ENCODE results near the gene IGF1R. TPM values are rescaled to one million over a fixed set of nuclear protein-coding genes. Genes with fewer than 3 reads are reported as not detected.
"Not testable (repeated sequence)": the region's sequence is repeated elsewhere in the genome, so short reads cannot be mapped to it uniquely, and the experiment has no call there.

The IGF1R gene
- total RNA-seq, 4 donors from 2014 or later = 49.4 to 239 (median 109) TPM

GRCh38 chr15:98998279-98998678 lies 349.9 kb downstream of the IGF1R start:
- Histone ChIP-seq H3K36me3 (no peaks in the 10 kb centered on the region), H3K4me3 (no peak overlapping the region), H3K27me3 (no peaks in the 10 kb centered on the region), H3K4me1 (no peaks in the 10 kb centered on the region), H3K27ac (no peak overlapping the region), H3K9me3 (no peaks in the 10 kb centered on the region)
- in situ Hi-C loops (cut with MboI; ENCODE audit: low pct_ligation_motif_present in 1 of 4, low pct_unique_long_range_greater_than_20kb in 1 of 4, low sequenced_read_pairs in 3 of 4) (no loop called here), intact Hi-C loops (cut with DNase I; ENCODE audit: low total_unique reads) (no loop called here)
- TF ChIP-seq, protein P1, sequence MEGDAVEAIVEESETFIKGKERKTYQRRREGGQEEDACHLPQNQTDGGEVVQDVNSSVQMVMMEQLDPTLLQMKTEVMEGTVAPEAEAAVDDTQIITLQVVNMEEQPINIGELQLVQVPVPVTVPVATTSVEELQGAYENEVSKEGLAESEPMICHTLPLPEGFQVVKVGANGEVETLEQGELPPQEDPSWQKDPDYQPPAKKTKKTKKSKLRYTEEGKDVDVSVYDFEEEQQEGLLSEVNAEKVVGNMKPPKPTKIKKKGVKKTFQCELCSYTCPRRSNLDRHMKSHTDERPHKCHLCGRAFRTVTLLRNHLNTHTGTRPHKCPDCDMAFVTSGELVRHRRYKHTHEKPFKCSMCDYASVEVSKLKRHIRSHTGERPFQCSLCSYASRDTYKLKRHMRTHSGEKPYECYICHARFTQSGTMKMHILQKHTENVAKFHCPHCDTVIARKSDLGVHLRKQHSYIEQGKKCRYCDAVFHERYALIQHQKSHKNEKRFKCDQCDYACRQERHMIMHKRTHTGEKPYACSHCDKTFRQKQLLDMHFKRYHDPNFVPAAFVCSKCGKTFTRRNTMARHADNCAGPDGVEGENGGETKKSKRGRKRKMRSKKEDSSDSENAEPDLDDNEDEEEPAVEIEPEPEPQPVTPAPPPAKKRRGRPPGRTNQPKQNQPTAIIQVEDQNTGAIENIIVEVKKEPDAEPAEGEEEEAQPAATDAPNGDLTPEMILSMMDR (IDR thresholded peaks at IDR 0.05) = no peak
- TF ChIP-seq POLR2AphosphoS5 (IDR thresholded peaks at IDR 0.05) (no peak), EP300 (IDR thresholded peaks at IDR 0.05; ENCODE audit: low read depth) (no peak), POLR2A (IDR thresholded peaks at IDR 0.05) (no peak)
- WGBS, 2 donors (ENCODE audit: low coverage in 1 of 2) = 67 to 80% methylated on average over 2 to 3 of the region's 3 CpGs
- DNase-seq = no peak

- TF ChIP-seq POLR2A (IDR thresholded peaks at IDR 0.05) (no peak), POLR2AphosphoS5 (IDR thresholded peaks at IDR 0.05) (no peak), EP300 (IDR thresholded peaks at IDR 0.05; ENCODE audit: low read depth) (no peak)
- TF ChIP-seq, protein P1 (IDR thresholded peaks at IDR 0.05) = no peak
- Histone ChIP-seq H3K4me1 (no peaks in the 10 kb centered on the region), H3K36me3 (no peaks in the 10 kb centered on the region), H3K4me3 (no peak overlapping the region), H3K27me3 (no peaks in the 10 kb centered on the region), H3K27ac (no peak overlapping the region), H3K9me3 (no peaks in the 10 kb centered on the region)
- intact Hi-C loops (cut with DNase I; ENCODE audit: low total_unique reads) (no loop called here), in situ Hi-C loops (cut with MboI; ENCODE audit: low pct_ligation_motif_present in 1 of 4, low pct_unique_long_range_greater_than_20kb in 1 of 4, low sequenced_read_pairs in 3 of 4) (no loop called here)
- DNase-seq = no peak
- WGBS, 2 donors (ENCODE audit: low coverage in 1 of 2) = 62 to 64% methylated on average over 2 of the region's 2 CpGs
Measured at GRCh38 chr15:98999233-98999632, 350.9 kb downstream of the IGF1R start.

GRCh38 chr15:99002226-99002625 lies 353.9 kb downstream of the IGF1R start:
- intact Hi-C loops (cut with DNase I; ENCODE audit: low total_unique reads) = no loop called here
- TF ChIP-seq POLR2AphosphoS5 (IDR thresholded peaks at IDR 0.05) (no peak), POLR2A (IDR thresholded peaks at IDR 0.05) (no peak), EP300 (IDR thresholded peaks at IDR 0.05; ENCODE audit: low read depth) (no peak)
- TF ChIP-seq, protein P1 (IDR thresholded peaks at IDR 0.05) = no peak
- H3K27ac ChIP-seq = no peak overlapping the region
- no peak for DNase-seq
- H3K36me3 ChIP-seq = no peaks in the 10 kb centered on the region
- no peak overlapping the region for H3K4me3 ChIP-seq
- 60 to 74% methylated on average over 3 of the region's 3 CpGs for WGBS, 2 donors (ENCODE audit: low coverage in 1 of 2)
- H3K9me3 ChIP-seq = no peaks in the 10 kb centered on the region
- H3K4me1 ChIP-seq = no peaks in the 10 kb centered on the region
- in situ Hi-C loops (cut with MboI; ENCODE audit: low pct_ligation_motif_present in 1 of 4, low pct_unique_long_range_greater_than_20kb in 1 of 4, low sequenced_read_pairs in 3 of 4) = no loop called here
- no peaks in the 10 kb centered on the region for H3K27me3 ChIP-seq

DNA sequence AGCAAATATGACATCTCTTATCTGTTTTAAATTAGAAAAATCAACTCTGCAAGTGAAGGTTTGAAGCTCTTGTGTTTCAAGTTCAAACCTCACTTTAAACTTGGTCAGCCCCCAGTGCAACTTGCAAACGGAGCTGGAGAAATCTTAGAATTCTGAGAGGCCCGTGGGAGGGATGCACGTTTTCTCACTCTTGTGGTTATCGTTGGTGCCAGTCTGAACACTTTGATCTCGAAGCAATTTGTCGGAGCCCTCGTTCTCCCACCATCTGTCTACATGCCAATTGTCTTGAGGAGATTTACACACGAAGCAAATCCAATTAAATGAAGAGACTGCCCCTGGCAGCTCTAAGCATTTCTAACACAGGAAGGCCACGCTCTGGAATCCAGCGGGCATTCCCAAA lies 355.0 kb downstream of the IGF1R start:
- 62 to 74% methylated on average over 7 to 10 of the region's 10 CpGs for WGBS, 2 donors (ENCODE audit: low coverage in 1 of 2)
- H3K9me3 ChIP-seq; H3K36me3 ChIP-seq; H3K27ac ChIP-seq; DNase-seq; H3K4me1 ChIP-seq; H3K4me3 ChIP-seq; intact Hi-C loops (cut with DNase I; ENCODE audit: low total_unique reads); in situ Hi-C loops (cut with MboI; ENCODE audit: low pct_ligation_motif_present in 1 of 4, low pct_unique_long_range_greater_than_20kb in 1 of 4, low sequenced_read_pairs in 3 of 4); H3K27me3 ChIP-seq: not testable (repeated sequence)

GRCh38 chr15:99004998-99005974 lies 356.9 kb downstream of the IGF1R start:
- intact Hi-C loops (cut with DNase I; ENCODE audit: low total_unique reads); H3K9me3 ChIP-seq: not testable (repeated sequence)
- 50 to 70% methylated on average over 1 to 35 of the region's 38 CpGs for WGBS, 2 donors (ENCODE audit: low coverage in 1 of 2)

More at GRCh38 chr15:99004998-99005974, 356.9 kb downstream of the IGF1R start:
- H3K27me3 ChIP-seq; DNase-seq; H3K27ac ChIP-seq; H3K4me3 ChIP-seq; H3K36me3 ChIP-seq; in situ Hi-C loops (cut with MboI; ENCODE audit: low pct_ligation_motif_present in 1 of 4, low pct_unique_long_range_greater_than_20kb in 1 of 4, low sequenced_read_pairs in 3 of 4); H3K4me1 ChIP-seq: not testable (repeated sequence)

Data from transverse colon (tissue), 4 donors.